H9 (cell line): ENCODE measurements around the gene NRXN3. TPM values are rescaled to one million over a fixed set of nuclear protein-coding genes. Genes with fewer than 3 reads are reported as not detected.

Experiments
- DNase-seq: peaks from one replicate; pipeline ENCODE4 v3.0.0-alpha.2; 2017
- H2AFZ ChIP-seq: one replicate; pipeline ENCODE4 v1.6.1; 2013; ENCODE audit warnings: mild to moderate bottlenecking, low read length, control low read depth, moderate library complexity
- H2AK5ac ChIP-seq: 2 replicates; pipeline ENCODE4 v1.6.1; 2013; ENCODE audit warnings: low read length, control low read depth, mixed read lengths; ENCODE audit not compliant: insufficient read length
- H2BK120ac ChIP-seq: one replicate; pipeline ENCODE4 v1.6.1; 2013; ENCODE audit warnings: low read depth, mild to moderate bottlenecking, low read length, control low read depth, inconsistent platforms; ENCODE audit not compliant: poor library complexity, severe bottlenecking
- H2BK12ac ChIP-seq: 2 replicates; pipeline ENCODE4 v1.6.1; 2013; ENCODE audit warnings: low read length, control low read depth, mixed read lengths, low read depth; ENCODE audit not compliant: insufficient read length
- H2BK15ac ChIP-seq: 2 replicates; pipeline ENCODE4 v1.6.1; 2013; ENCODE audit warnings: low read depth, low read length, control low read depth
- H2BK20ac ChIP-seq: one replicate; pipeline ENCODE4 v1.6.1; 2013; ENCODE audit warnings: low read depth, mild to moderate bottlenecking, low read length, control low read depth, inconsistent platforms; ENCODE audit not compliant: poor library complexity, severe bottlenecking
- H2BK5ac ChIP-seq: 2 replicates; pipeline ENCODE4 v1.6.1; 2013; ENCODE audit warnings: low read length, control low read depth, mixed read lengths; ENCODE audit not compliant: insufficient read length
- H3K14ac ChIP-seq: 2 replicates; pipeline ENCODE4 v1.6.1; 2013; ENCODE audit warnings: low read length, control low read depth; ENCODE audit not compliant: insufficient read depth
- H3K18ac ChIP-seq: 2 replicates; pipeline ENCODE4 v1.6.1; 2013; ENCODE audit warnings: low read depth, mild to moderate bottlenecking, mixed read lengths, low read length, control low read depth; ENCODE audit not compliant: insufficient read length
- H3K23ac ChIP-seq: 2 replicates; pipeline ENCODE4 v1.6.1; 2013; ENCODE audit warnings: low read length, control low read depth, mixed read lengths, low read depth; ENCODE audit not compliant: insufficient read length
- H3K23me2 ChIP-seq: 2 replicates; pipeline ENCODE4 v1.6.1; 2013; ENCODE audit warnings: low read depth, mild to moderate bottlenecking, mixed read lengths, low read length, control low read depth; ENCODE audit not compliant: insufficient read length, poor library complexity, severe bottlenecking
- H3K27ac ChIP-seq: 2 replicates; pipeline ENCODE4 v1.5.1; 2013; ENCODE audit warnings: low read length, control low read depth, mixed read lengths, low read depth; ENCODE audit not compliant: insufficient read length
- H3K27me3 ChIP-seq: 2 replicates; pipeline ENCODE4 v1.6.1; 2013; ENCODE audit warnings: low read length, control low read depth, inconsistent platforms; ENCODE audit not compliant: insufficient read depth
- H3K4ac ChIP-seq: 2 replicates; pipeline ENCODE4 v1.6.1; 2013; ENCODE audit warnings: low read depth, mild to moderate bottlenecking, control low read depth, inconsistent platforms, low read length, moderate library complexity
- H3K4me1 ChIP-seq: 2 replicates; pipeline ENCODE4 v1.6.1; 2013; ENCODE audit warnings: low read length, control low read depth, inconsistent platforms; ENCODE audit not compliant: insufficient read depth
- H3K4me2 ChIP-seq: 2 replicates; pipeline ENCODE4 v1.6.1; 2013; ENCODE audit warnings: low read length, control low read depth, mixed read lengths; ENCODE audit not compliant: insufficient read length, insufficient read depth
- H3K56ac ChIP-seq: 2 replicates; pipeline ENCODE4 v1.6.1; 2013; ENCODE audit warnings: low read depth, mild to moderate bottlenecking, mixed read lengths, low read length, control low read depth; ENCODE audit not compliant: insufficient read length
- H3K79me1 ChIP-seq: 2 replicates; pipeline ENCODE4 v1.6.1; 2013; ENCODE audit warnings: low read depth, mild to moderate bottlenecking, moderate library complexity, low read length, control low read depth, inconsistent platforms; ENCODE audit not compliant: insufficient read depth, poor library complexity, severe bottlenecking
- H3K79me2 ChIP-seq: 2 replicates; pipeline ENCODE4 v1.6.1; 2013; ENCODE audit warnings: low read length, control low read depth, inconsistent platforms; ENCODE audit not compliant: insufficient read depth
- H3K9ac ChIP-seq: 2 replicates; pipeline ENCODE4 v1.6.1; 2013; ENCODE audit warnings: low read length, control low read depth, mixed read lengths; ENCODE audit not compliant: insufficient read length; ENCODE audit errors: extremely low read depth
- H3K9me3 ChIP-seq: one replicate; pipeline ENCODE4 v1.6.1; 2013; ENCODE audit warnings: low read depth, low read length, inconsistent platforms; ENCODE audit not compliant: control insufficient read depth
- H3T11ph ChIP-seq: one replicate; pipeline ENCODE4 v1.6.1; 2013; ENCODE audit warnings: mild to moderate bottlenecking, low read length, control low read depth, inconsistent platforms
- H4K20me1 ChIP-seq: one replicate; pipeline ENCODE4 v1.6.1; 2013; ENCODE audit not compliant: control insufficient read depth, insufficient read length, insufficient read depth
- H4K5ac ChIP-seq: 2 replicates; pipeline ENCODE4 v1.6.1; 2013; ENCODE audit warnings: low read depth, mild to moderate bottlenecking, mixed read lengths, low read length, control low read depth; ENCODE audit not compliant: insufficient read length
- H4K8ac ChIP-seq: replicated peaks from 2 replicates; pipeline ENCODE4 v1.6.1; 2013; ENCODE audit warnings: low read length, control low read depth, mixed read lengths, low read depth; ENCODE audit not compliant: insufficient read length
- H4K91ac ChIP-seq: 2 replicates; pipeline ENCODE4 v1.6.1; 2013; ENCODE audit warnings: low read depth, mild to moderate bottlenecking, moderate library complexity, mixed read lengths, low read length, control low read depth; ENCODE audit not compliant: insufficient read length
- H3K27ac Mint-ChIP-seq, 3 experiments: 2 replicates in 2 of 3; 3 replicates in 1 of 3; pipeline ENCODE4 v1.8.0; 2020 to 2021; ENCODE audit warnings: mixed read lengths in 3 of 3, mild to moderate bottlenecking in 1 of 3, moderate library complexity in 1 of 3
- H3K27me3 Mint-ChIP-seq: 2 replicates; pipeline ENCODE4 v1.8.0; 2021; ENCODE audit warnings: low read depth, mild to moderate bottlenecking, moderate library complexity, mixed read lengths
- H3K36me3 Mint-ChIP-seq, 3 experiments: 2 replicates in 2 of 3; 3 replicates in 1 of 3; pipeline ENCODE4 v1.8.0; 2020 to 2021; ENCODE audit warnings: low read depth in 3 of 3, mixed read lengths in 3 of 3; ENCODE audit not compliant: insufficient read depth in 1 of 3
- H3K4me1 Mint-ChIP-seq, 2 experiments: 2 replicates each; pipeline ENCODE4 v1.8.0; 2020; ENCODE audit warnings: mixed read lengths in 2 of 2
- H3K4me3 Mint-ChIP-seq, 2 experiments: 2 replicates in 1 of 2; 3 replicates in 1 of 2; pipeline ENCODE4 v1.8.0; 2020 to 2021; ENCODE audit warnings: mild to moderate bottlenecking in 2 of 2, mixed read lengths in 2 of 2, moderate library complexity in 1 of 2
- H3K9me3 Mint-ChIP-seq, 2 experiments: 2 replicates in 1 of 2; 3 replicates in 1 of 2; pipeline ENCODE4 v1.8.0; 2020; ENCODE audit warnings: mild to moderate bottlenecking in 2 of 2, mixed read lengths in 2 of 2, moderate library complexity in 1 of 2
- CTCF ChIP-seq: fragments of 200-600 bp; sonication (generic); conservative IDR thresholded peaks from 3 replicates; pipeline ENCODE4 v1.8.0; 2021; ENCODE audit warnings: antibody characterized with exemption, mild to moderate bottlenecking
- WGBS: extraction: QIAGEN DNeasy Blood & Tissue Kit; methylation state at CpG from one replicate; pipeline ENCODE4 v1.1.7; 2013; ENCODE audit warnings: missing lambda C conversion rate, low lambda C conversion rate, mixed read lengths; ENCODE audit not compliant: insufficient read length; ENCODE audit errors: extremely low coverage; 5-methylcytosine and 5-hydroxymethylcytosine counted together
- total RNA-seq: library from RNA; stranded (reverse); gene quantifications from 2 replicates; pipeline ENCODE4 v1.2.1, GENCODE V29; 2021

NRXN3 gene
- total RNA-seq, 1 experiment from 2014 or later: 1.8 TPM

GRCh38 chr14:78238141-78238540, 68.0 kb downstream of the NRXN3 start:
- Histone ChIP-seq H3K79me1 (no peaks in the 10 kb centered on the region), H2BK12ac (no peak overlapping the region), H2AFZ (no peak overlapping the region), H3K23ac (no peak overlapping the region), H3K9me3 (no peaks in the 10 kb centered on the region), H3T11ph (no peak overlapping the region), H2BK120ac (no peak overlapping the region), H2BK15ac (no peak overlapping the region), H3K4me1 (no peaks in the 10 kb centered on the region), H3K23me2 (no peaks in the 10 kb centered on the region), H3K9ac (no peak overlapping the region), H3K56ac (no peak overlapping the region), H3K4ac (no peak overlapping the region), H2AK5ac (no peak overlapping the region), H4K91ac (no peak overlapping the region), H3K79me2 (no peaks in the 10 kb centered on the region), H3K4me2 (no peak overlapping the region), H4K20me1 (no peaks in the 10 kb centered on the region), H3K27ac (no peak overlapping the region), H2BK5ac (no peak overlapping the region), H3K27me3 (no peaks in the 10 kb centered on the region), H4K8ac (no peak overlapping the region), H2BK20ac (no peak overlapping the region), H4K5ac (no peak overlapping the region), H3K18ac (no peak overlapping the region), H3K14ac (no peak overlapping the region)
- H3K9me3 Mint-ChIP-seq: no peaks in the 10 kb centered on the region
- no peak for DNase-seq
- no peak overlapping the region for H3K27ac Mint-ChIP-seq
- no peak overlapping the region for H3K4me3 Mint-ChIP-seq
- H3K4me1 Mint-ChIP-seq: no peaks in the 10 kb centered on the region
- WGBS: no CpG with 5 or more reads among the region's 10 CpGs
- no peaks in the 10 kb centered on the region for H3K36me3 Mint-ChIP-seq
- TF ChIP-seq CTCF: no peak
- H3K27me3 Mint-ChIP-seq: no peaks in the 10 kb centered on the region; the same call in 1 of the 2 replicates
